ENCODE measurements around the gene COMMD4. TPM values are rescaled to one million over a fixed set of nuclear protein-coding genes. Genes with fewer than 3 reads are reported as not detected.

Gene COMMD4
- polyA plus RNA-seq, 3 donors: 41.1 to 63.1 (median 41.3) TPM

DNA sequence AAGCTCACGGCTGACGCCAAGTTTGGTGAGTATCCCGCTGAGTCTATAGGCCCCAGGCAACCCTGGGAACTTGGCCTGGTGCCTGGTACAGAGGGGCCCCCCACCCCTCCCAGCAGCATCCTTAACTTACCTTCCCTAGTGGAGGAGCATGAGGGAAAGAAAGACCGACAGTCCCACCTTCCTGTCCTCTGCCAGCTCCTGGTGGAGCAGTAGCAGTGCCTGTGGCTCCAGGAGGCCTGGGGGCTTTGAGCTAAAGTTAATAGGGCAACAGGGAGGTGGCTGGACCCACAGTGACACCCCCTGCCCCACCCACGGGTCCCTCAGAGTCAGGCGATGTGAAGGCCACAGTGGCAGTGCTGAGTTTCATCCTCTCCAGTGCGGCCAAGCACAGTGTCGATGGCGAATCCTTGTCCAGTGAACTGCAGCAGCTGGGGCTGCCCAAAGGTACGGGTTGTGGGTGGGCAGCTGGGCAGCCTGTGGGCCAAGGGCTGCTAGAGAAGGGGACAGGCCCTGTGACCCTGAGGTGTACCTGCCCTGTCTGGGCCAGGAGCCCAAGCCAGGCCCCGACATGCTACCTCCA is 2.9 kb downstream of the COMMD4 start:
- H3K36me3 Mint-ChIP-seq: peaks cover 20 to 21% of the 10 kb centered on the region in 2 donors
- Histone ChIP-seq H3K9ac (ENCODE audit: insufficient read depth, low read length, poor library complexity, severe bottlenecking) (no peak overlapping the region), H3K4me3 (replicated peaks in 1 of 3; ENCODE audit: low read depth in 2 of 3, low read length in 3 of 3) (no peak overlapping the region), H3K27ac (ENCODE audit: low read depth in 1 of 2, low read length in 2 of 2) (no peak overlapping the region), H3K79me2 (ENCODE audit: insufficient read depth, low read length) (peaks cover 4% of the 10 kb centered on the region), H3K27me3 (ENCODE audit: control insufficient read depth in 2 of 2, insufficient read depth in 2 of 2, low read length in 2 of 2) (no peaks in the 10 kb centered on the region), H4K20me1 (ENCODE audit: insufficient read depth, low read length) (no peaks in the 10 kb centered on the region), H3K4me2 (replicated peaks; ENCODE audit: extremely low read depth, low read length, poor library complexity, severe bottlenecking) (no peak overlapping the region), H3K9me3 (replicated peaks in 1 of 2; ENCODE audit: control insufficient read depth in 1 of 2, insufficient read depth in 1 of 2, low read length in 2 of 2) (no peaks in the 10 kb centered on the region), H2AFZ (ENCODE audit: insufficient read depth, low read depth, low read length, poor library complexity, severe bottlenecking) (no peak overlapping the region), H3K36me3 (replicated peaks in 1 of 2; ENCODE audit: control insufficient read depth in 1 of 2, insufficient read depth in 2 of 2, low read length in 2 of 2) (peaks cover 0 to 4% of the 10 kb centered on the region in 2 donors), H3K4me1 (ENCODE audit: control insufficient read depth in 1 of 2, insufficient read depth in 2 of 2, low read length in 2 of 2) (peaks cover 12 to 16% of the 10 kb centered on the region in 2 donors)
- H3K9me3 Mint-ChIP-seq: peaks cover 0 to 1% (median 0%) of the 10 kb centered on the region in 7 donors
- no peak overlapping the region for H3K4me3 Mint-ChIP-seq
- whole genome bisulfite sequencing (ENCODE audit: insufficient coverage): 100% methylated on average over 6 of the region's 11 CpGs
- TF ChIP-seq, protein P1, sequence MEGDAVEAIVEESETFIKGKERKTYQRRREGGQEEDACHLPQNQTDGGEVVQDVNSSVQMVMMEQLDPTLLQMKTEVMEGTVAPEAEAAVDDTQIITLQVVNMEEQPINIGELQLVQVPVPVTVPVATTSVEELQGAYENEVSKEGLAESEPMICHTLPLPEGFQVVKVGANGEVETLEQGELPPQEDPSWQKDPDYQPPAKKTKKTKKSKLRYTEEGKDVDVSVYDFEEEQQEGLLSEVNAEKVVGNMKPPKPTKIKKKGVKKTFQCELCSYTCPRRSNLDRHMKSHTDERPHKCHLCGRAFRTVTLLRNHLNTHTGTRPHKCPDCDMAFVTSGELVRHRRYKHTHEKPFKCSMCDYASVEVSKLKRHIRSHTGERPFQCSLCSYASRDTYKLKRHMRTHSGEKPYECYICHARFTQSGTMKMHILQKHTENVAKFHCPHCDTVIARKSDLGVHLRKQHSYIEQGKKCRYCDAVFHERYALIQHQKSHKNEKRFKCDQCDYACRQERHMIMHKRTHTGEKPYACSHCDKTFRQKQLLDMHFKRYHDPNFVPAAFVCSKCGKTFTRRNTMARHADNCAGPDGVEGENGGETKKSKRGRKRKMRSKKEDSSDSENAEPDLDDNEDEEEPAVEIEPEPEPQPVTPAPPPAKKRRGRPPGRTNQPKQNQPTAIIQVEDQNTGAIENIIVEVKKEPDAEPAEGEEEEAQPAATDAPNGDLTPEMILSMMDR (IDR thresholded peaks at IDR 0.05): no peak
- no peak for DNase-seq
- intact Hi-C loops (cut with micrococcal nuclease): no loop called here
- H3K27ac Mint-ChIP-seq: no peak overlapping the region
- peaks cover 4 to 12% (median 5%) of the 10 kb centered on the region in 3 donors for H3K27me3 Mint-ChIP-seq (ENCODE audit: low read depth in 3 of 3)
- H3K4me1 Mint-ChIP-seq: peaks cover 22% of the 10 kb centered on the region

DNA sequence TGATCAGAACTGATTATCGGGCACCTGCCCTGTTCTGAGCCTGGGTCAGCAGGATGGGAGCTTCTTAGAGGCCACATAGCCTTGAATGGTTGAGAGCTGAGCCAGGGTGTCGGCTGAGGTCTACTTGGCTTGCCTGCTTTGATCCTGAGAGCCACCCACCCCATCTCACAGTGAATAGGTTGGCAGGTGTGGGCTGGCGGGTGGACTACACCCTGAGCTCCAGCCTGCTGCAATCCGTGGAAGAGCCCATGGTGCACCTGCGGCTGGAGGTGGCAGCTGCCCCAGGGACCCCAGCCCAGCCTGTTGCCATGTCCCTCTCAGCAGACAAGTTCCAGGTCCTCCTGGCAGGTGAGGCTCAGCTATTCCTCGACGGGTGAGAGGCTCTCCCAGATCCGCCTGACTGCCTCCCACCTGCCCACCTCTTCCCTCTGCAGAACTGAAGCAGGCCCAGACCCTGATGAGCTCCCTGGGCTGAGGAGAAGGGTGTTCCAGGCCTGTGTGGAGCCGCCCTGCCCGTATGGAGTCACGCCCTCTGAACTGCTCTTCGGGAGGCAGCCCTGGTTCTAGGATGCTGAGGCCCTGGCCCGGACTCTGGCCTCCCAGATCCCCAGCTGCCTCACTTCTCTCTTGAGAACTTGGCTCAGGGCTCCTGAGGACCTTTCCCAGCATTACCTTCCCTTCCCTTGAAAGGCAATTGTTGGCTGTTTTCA is 3.8 kb downstream of the COMMD4 start:
- Histone ChIP-seq H3K27ac (ENCODE audit: low read depth in 1 of 2, low read length in 2 of 2) (no peak overlapping the region), H3K4me2 (replicated peaks; ENCODE audit: extremely low read depth, low read length, poor library complexity, severe bottlenecking) (no peak overlapping the region), H3K4me1 (ENCODE audit: control insufficient read depth in 1 of 2, insufficient read depth in 2 of 2, low read length in 2 of 2) (peaks cover 12 to 16% of the 10 kb centered on the region in 2 donors), H4K20me1 (ENCODE audit: insufficient read depth, low read length) (no peaks in the 10 kb centered on the region), H3K79me2 (ENCODE audit: insufficient read depth, low read length) (peaks cover 4% of the 10 kb centered on the region), H3K27me3 (ENCODE audit: control insufficient read depth in 2 of 2, insufficient read depth in 2 of 2, low read length in 2 of 2) (peaks cover 2 to 4% of the 10 kb centered on the region in 2 donors), H3K9me3 (replicated peaks in 1 of 2; ENCODE audit: control insufficient read depth in 1 of 2, insufficient read depth in 1 of 2, low read length in 2 of 2) (no peaks in the 10 kb centered on the region), H3K36me3 (replicated peaks in 1 of 2; ENCODE audit: control insufficient read depth in 1 of 2, insufficient read depth in 2 of 2, low read length in 2 of 2) (peaks cover 0 to 4% of the 10 kb centered on the region in 2 donors), H3K4me3 (replicated peaks in 1 of 3; ENCODE audit: low read depth in 2 of 3, low read length in 3 of 3) (no peak overlapping the region), H2AFZ (ENCODE audit: insufficient read depth, low read depth, low read length, poor library complexity, severe bottlenecking) (no peak overlapping the region), H3K9ac (ENCODE audit: insufficient read depth, low read length, poor library complexity, severe bottlenecking) (no peak overlapping the region)
- H3K27me3 Mint-ChIP-seq (ENCODE audit: low read depth in 3 of 3): peaks cover 7 to 20% (median 8%) of the 10 kb centered on the region in 3 donors
- peaks cover 26% of the 10 kb centered on the region for H3K4me1 Mint-ChIP-seq
- intact Hi-C loops (cut with micrococcal nuclease): no loop called here
- DNase-seq: no peak
- no peak overlapping the region for H3K27ac Mint-ChIP-seq
- TF ChIP-seq, protein P1 (IDR thresholded peaks at IDR 0.05): no peak
- H3K4me3 Mint-ChIP-seq: no peak overlapping the region
- H3K36me3 Mint-ChIP-seq: peaks cover 20 to 23% of the 10 kb centered on the region in 2 donors
- peaks cover 0 to 1% (median 0%) of the 10 kb centered on the region in 7 donors for H3K9me3 Mint-ChIP-seq
- WGBS (ENCODE audit: insufficient coverage): 100% methylated on average over 7 of the region's 13 CpGs
